Gastrocnemius medialis (tissue), 4 donors: Measurements from ENCODE around the gene MAD1L1. TPM values are rescaled to one million over a fixed set of nuclear protein-coding genes. Genes with fewer than 3 reads are reported as not detected.

Source experiments
- ATAC-seq, 2 donors: fragments of 150-250 bp; one replicate each; pipeline ENCODE4 v1.9.1; 2016
- DNase-seq, 2 donors: peaks; one replicate each; pipeline ENCODE4 v3.0.0-alpha.2; 2019
- H3K27ac ChIP-seq, 4 donors: fragments of 200-600 bp; sonication (generic); 1 replicate in 1 of 4; 2 replicates in 3 of 4; pipeline ENCODE4 v1.5.1; 2016 to 2018; ENCODE audit warnings: mild to moderate bottlenecking in 2 of 4, moderate library complexity in 1 of 4
- H3K27me3 ChIP-seq, 3 donors: fragments of 200-600 bp; sonication (generic) in 2 of 3; 1 replicate in 1 of 3; 2 replicates in 2 of 3; pipeline versions ENCODE4 v1.5.1 to v1.6.0; 2016 to 2019; ENCODE audit warnings: mild to moderate bottlenecking in 1 of 3, moderate library complexity in 1 of 3
- H3K36me3 ChIP-seq, 2 donors: fragments of 200-600 bp; sonication (generic) in 1 of 2; one replicate each; pipeline ENCODE4 v1.5.1; 2017 to 2018
- H3K4me1 ChIP-seq, 2 donors: fragments of 200-600 bp; sonication (generic) in 1 of 2; one replicate each; pipeline ENCODE4 v1.5.1; 2016 to 2017; ENCODE audit warnings: mild to moderate bottlenecking in 2 of 2
- H3K4me3 ChIP-seq, 4 donors: fragments of 200-600 bp; sonication (generic) in 3 of 4; 1 replicate in 1 of 4; 2 replicates in 3 of 4; pipeline ENCODE4 v1.5.1; 2016 to 2019; ENCODE audit warnings: mild to moderate bottlenecking in 2 of 4
- H3K9me3 ChIP-seq, 3 donors: fragments of 200-600 bp; sonication (generic) in 2 of 3; 1 replicate in 1 of 3; 2 replicates in 2 of 3; pipeline ENCODE4 v1.5.1; 2016 to 2019
- POLR2A ChIP-seq, 2 donors: fragments of 450-650 bp; IDR thresholded peaks; one replicate each; pipeline ENCODE4 v1.6.1; 2017; ENCODE audit warnings: antibody characterized with exemption in 2 of 2, mild to moderate bottlenecking in 2 of 2, moderate library complexity in 2 of 2
- in situ Hi-C, 4 donors: fragments of 200-750 bp; cut with MboI; loops; one replicate each; pipeline versions ENCODE4 v1.15.0 to v1.8.0; 2017; ENCODE audit warnings: low sequenced_read_pairs in 4 of 4
- intact Hi-C: fragments of 100-400 bp; cut with DNase I; formaldehyde crosslinking; loops from one replicate; pipeline ENCODE4 v1.15.1; 2023; ENCODE audit warnings: low total_unique reads
- total RNA-seq, 4 donors: library from RNA; depleted of rRNA; stranded (reverse); fragments of >200 nt; gene quantifications; one replicate each; pipeline versions ENCODE4 v1.1.0 to v1.2.3, GENCODE V29; 2016
- TF ChIP-seq, protein P1 (sequence below), 5 experiments: fragments of 450-650 bp in 3 of 5; fragments of 200-600 bp in 2 of 5; sonication (generic) in 2 of 5; IDR thresholded peaks in 4 of 5; conservative IDR thresholded peaks in 1 of 5; 1 replicate in 4 of 5; 2 replicates in 1 of 5; pipeline ENCODE4 v1.5.1; 2016 to 2019; ENCODE audit warnings: antibody characterized with exemption in 5 of 5, mild to moderate bottlenecking in 3 of 5, moderate library complexity in 3 of 5

Gene MAD1L1
- total RNA-seq, 4 donors from 2014 or later: 19.7 to 32.4 (median 22.7) TPM

DNA sequence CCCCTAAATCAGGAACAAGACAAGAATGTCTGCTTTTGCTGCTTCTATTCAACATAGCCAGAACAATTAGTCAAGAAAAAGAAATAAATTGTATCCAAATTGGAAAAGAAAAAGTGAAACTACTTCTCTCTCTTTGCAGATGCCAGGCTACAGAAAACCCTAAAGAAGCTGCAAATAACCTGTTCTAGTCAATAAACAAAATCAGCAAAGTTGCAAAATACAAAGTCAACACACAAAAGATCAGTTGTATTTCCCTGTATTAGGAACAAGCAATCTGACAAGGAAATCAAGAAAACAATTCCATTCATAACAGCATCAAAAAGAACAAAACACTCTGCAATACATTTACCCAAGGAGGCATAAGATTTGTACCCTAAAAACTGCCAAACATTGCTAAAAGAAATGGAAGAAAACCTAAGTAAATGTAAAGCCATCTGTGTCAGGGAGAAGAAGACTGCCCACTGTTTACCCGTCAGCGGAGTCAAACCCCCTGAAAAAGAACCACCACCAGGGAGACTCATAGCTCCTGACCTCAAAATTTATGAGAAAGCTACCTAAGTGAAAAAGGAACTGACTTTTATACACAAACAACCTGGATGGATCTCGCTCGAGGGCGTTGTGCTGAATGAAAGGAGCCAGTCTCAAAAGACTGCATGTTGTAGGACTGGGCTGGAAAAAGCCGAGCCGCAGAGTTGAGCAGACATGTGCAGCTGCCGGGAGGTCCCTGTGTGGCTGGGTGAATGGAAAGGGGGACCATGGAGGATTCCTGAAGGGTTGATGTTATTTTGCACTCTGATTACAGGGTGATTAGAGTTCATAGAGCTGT, 263.1 kb downstream of the MAD1L1 start:
- Histone ChIP-seq H3K27me3 (no peaks in the 10 kb centered on the region), H3K4me3 (no peak overlapping the region), H3K4me1 (no peaks in the 10 kb centered on the region), H3K27ac (no peak overlapping the region), H3K36me3 (no peaks in the 10 kb centered on the region), H3K9me3 (no peaks in the 10 kb centered on the region)
- in situ Hi-C loops (no loop called here), intact Hi-C loops (no loop called here)
- ATAC-seq: no peak
- TF ChIP-seq, protein P1, sequence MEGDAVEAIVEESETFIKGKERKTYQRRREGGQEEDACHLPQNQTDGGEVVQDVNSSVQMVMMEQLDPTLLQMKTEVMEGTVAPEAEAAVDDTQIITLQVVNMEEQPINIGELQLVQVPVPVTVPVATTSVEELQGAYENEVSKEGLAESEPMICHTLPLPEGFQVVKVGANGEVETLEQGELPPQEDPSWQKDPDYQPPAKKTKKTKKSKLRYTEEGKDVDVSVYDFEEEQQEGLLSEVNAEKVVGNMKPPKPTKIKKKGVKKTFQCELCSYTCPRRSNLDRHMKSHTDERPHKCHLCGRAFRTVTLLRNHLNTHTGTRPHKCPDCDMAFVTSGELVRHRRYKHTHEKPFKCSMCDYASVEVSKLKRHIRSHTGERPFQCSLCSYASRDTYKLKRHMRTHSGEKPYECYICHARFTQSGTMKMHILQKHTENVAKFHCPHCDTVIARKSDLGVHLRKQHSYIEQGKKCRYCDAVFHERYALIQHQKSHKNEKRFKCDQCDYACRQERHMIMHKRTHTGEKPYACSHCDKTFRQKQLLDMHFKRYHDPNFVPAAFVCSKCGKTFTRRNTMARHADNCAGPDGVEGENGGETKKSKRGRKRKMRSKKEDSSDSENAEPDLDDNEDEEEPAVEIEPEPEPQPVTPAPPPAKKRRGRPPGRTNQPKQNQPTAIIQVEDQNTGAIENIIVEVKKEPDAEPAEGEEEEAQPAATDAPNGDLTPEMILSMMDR (IDR thresholded peaks at IDR 0.05 in 4 of 5, conservative IDR thresholded peaks at IDR 0.05 in 1 of 5): no peak
- no peak for TF ChIP-seq POLR2A (IDR thresholded peaks at IDR 0.05)
- DNase-seq: no peak

DNA sequence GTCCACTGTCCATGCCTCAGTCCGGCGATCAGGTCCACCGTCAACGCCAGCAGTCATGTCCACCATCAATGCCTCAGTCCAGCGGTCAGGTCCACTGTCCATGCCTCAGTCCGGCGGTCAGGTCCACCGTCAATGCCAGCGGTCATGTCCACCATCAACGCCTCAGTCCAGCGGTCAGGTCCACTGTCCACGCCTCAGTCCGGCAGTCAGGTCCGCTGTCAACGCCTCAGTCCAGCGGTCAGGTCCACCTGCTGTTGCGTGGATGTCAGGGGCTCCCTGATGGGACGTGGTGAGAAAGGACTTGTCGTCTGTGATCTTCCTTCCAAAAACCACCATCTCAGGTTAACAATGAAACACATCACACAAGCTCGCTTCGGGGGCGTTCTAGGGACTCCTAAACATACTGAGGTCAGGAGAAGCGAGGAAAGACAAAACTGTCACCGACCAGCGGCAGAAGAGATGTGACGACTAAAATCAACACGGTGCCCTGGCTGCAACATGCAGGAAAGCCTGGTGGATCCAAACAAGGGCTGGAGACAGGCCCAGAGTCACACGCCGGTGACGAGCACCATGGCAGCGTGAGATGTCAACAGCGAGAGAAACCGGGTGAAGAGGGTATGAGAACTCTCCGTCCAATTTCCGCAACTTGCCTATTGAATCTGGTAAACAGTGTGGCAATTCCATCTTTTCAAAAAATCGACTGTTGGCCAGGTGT, 264.2 kb downstream of the MAD1L1 start:
- Histone ChIP-seq H3K36me3 (no peaks in the 10 kb centered on the region), H3K27ac (no peak overlapping the region), H3K27me3 (no peaks in the 10 kb centered on the region), H3K4me1 (no peaks in the 10 kb centered on the region), H3K9me3 (no peaks in the 10 kb centered on the region), H3K4me3 (no peak overlapping the region)
- DNase-seq (no peak), ATAC-seq (no peak)
- intact Hi-C loops: no loop called here
- TF ChIP-seq, protein P1 (IDR thresholded peaks at IDR 0.05 in 4 of 5, conservative IDR thresholded peaks at IDR 0.05 in 1 of 5): no peak
- TF ChIP-seq POLR2A (IDR thresholded peaks at IDR 0.05): no peak
- in situ Hi-C loops: no loop called here

DNA sequence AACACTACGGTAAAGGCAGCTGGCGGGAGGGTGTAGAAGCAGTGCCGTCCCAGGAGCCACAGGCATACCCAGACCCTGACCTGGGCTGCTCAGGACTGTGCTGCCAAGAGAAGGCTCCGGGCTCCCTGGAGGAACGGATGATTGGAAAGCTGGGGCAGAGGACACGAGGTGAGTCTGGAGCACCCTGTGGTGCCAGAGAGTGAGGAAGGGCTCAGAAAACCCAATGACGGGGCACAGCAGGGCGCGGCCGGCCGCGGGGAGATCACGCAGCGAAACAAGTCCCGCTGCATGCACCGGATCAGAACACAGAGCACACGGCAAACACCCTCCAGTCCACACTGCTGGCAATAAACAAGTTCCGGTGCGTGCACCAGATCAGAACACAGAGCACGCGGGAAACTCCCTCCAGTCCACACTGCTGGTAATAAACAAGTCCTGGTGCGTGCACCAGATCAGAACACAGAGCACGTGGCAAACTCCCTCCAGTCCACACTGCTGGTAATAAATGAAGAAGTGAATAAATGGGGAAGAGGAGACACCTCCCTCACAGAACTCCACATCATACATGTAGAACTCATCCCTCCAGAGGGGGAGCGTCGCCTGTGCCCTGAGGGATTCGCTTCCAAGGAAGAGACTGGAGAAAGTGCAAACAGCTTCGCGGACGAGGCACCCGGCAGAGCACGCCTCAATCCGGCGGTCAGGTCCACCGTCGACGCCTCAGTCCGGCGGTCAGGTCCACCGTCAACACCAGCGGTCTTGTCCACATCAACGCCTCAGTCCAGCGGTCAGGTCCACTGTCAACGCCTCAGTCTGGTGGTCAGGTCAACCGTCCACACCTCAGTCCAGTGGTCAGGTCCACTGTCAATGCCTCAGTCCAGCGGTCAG, 265.0 kb downstream of the MAD1L1 start:
- no peak overlapping the region for H3K27ac ChIP-seq
- in situ Hi-C loops: no loop called here
- H3K27me3 ChIP-seq: no peaks in the 10 kb centered on the region
- H3K4me3 ChIP-seq: no peak overlapping the region
- no peaks in the 10 kb centered on the region for H3K4me1 ChIP-seq
- intact Hi-C loops: no loop called here
- H3K36me3 ChIP-seq: no peaks in the 10 kb centered on the region
- ATAC-seq (no peak), DNase-seq (no peak)
- TF ChIP-seq POLR2A (IDR thresholded peaks at IDR 0.05): no peak
- TF ChIP-seq, protein P1 (IDR thresholded peaks at IDR 0.05 in 4 of 5, conservative IDR thresholded peaks at IDR 0.05 in 1 of 5): no peak
- no peaks in the 10 kb centered on the region for H3K9me3 ChIP-seq

DNA sequence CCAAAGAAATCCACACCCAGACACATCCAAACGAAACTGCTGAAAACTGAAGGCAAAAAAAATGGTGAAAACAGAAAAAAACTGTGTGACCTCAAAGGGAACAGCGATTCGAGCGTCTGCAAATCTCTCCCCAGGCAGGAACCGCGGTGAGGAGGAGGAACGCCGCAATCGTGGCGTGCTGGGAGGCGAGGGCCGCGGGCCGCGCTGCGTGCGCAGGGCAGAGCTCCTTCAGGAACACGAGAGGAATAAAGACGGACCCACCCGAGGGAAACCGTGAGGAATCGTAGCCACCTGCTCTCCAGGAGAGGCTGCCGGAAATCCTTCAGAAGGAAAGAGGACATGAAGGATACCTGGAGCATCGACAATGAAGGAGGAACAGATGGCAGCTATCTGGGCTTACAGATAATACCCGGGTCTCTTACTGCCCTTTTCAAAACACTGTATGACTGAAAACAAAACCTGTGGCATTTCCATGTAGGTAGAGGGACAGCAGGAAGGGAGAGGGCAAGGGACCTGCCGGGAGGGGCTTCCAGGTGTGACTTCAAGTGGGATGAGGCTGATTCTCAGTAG, 266.0 kb downstream of the MAD1L1 start:
- Histone ChIP-seq H3K4me3 (no peak overlapping the region), H3K36me3 (no peaks in the 10 kb centered on the region), H3K27ac (no peak overlapping the region), H3K4me1 (no peaks in the 10 kb centered on the region), H3K9me3 (no peaks in the 10 kb centered on the region), H3K27me3 (no peaks in the 10 kb centered on the region)
- in situ Hi-C loops: no loop called here
- intact Hi-C loops: no loop called here
- TF ChIP-seq, protein P1 (IDR thresholded peaks at IDR 0.05 in 4 of 5, conservative IDR thresholded peaks at IDR 0.05 in 1 of 5): no peak
- TF ChIP-seq POLR2A (IDR thresholded peaks at IDR 0.05): no peak
- ATAC-seq (no peak), DNase-seq (no peak)
